SK-N-SH treated with all-trans-retinoic acid at 6 μM for 48 hours (cell line): ENCODE results near the gene GADD45B.

Experiments used
- ATAC-seq: fragments of 200-7000 bp; cut with Tn5 transposase; 3 replicates; pipeline ENCODE4 v1.9.1; 2020; ENCODE audit warnings: mild to moderate bottlenecking, moderate library complexity
- ARNTL ChIP-seq: fragments of 450-650 bp; formaldehyde crosslinking; IDR thresholded peaks from 2 replicates; pipeline ENCODE4 v1.5.0; 2020; ENCODE audit warnings: low read depth, mild to moderate bottlenecking, moderate library complexity, borderline replicate concordance
- BACH2 ChIP-seq: fragments of 250-450 bp; sonication (Bioruptor Pico); IDR thresholded peaks from 2 replicates; pipeline ENCODE4 v1.9.0; 2021; ENCODE audit warnings: mild to moderate bottlenecking, borderline replicate concordance
- CSDC2 ChIP-seq: fragments of 250-450 bp; sonication (Bioruptor Pico); IDR thresholded peaks from 2 replicates; pipeline ENCODE4 v1.5.0; 2020; ENCODE audit warnings: mild to moderate bottlenecking, moderate library complexity
- ESRRG ChIP-seq: fragments of 250-450 bp; sonication (Bioruptor Pico); IDR thresholded peaks from 2 replicates; pipeline ENCODE4 v1.6.1; 2021; ENCODE audit warnings: mild to moderate bottlenecking
- GLIS3 ChIP-seq: fragments of 250-450 bp; sonication (Bioruptor Pico); IDR thresholded peaks from 2 replicates; pipeline ENCODE4 v1.5.0; 2020; ENCODE audit warnings: mild to moderate bottlenecking, moderate library complexity
- ISL1 ChIP-seq: fragments of 250-450 bp; sonication (Bioruptor Pico); IDR thresholded peaks from 2 replicates; pipeline ENCODE4 v2.1.2; 2022; ENCODE audit warnings: mild to moderate bottlenecking, moderate library complexity
- OSR1 ChIP-seq: fragments of 250-450 bp; sonication (Bioruptor Pico); IDR thresholded peaks from 2 replicates; pipeline ENCODE4 v1.8.0; 2022; ENCODE audit warnings: moderate library complexity, mild to moderate bottlenecking, inconsistent platforms
- PPARA ChIP-seq: fragments of 250-450 bp; sonication (Bioruptor Pico); IDR thresholded peaks from 2 replicates; pipeline ENCODE4 v1.5.0; 2020; ENCODE audit warnings: mild to moderate bottlenecking, borderline replicate concordance
- SNAI2 ChIP-seq: fragments of 250-450 bp; sonication (Bioruptor Pico); IDR thresholded peaks from 2 replicates; pipeline ENCODE4 v1.5.0; 2020; ENCODE audit warnings: mild to moderate bottlenecking, moderate library complexity
- TCF4 ChIP-seq: fragments of 250-450 bp; sonication (Bioruptor Pico); IDR thresholded peaks from 2 replicates; pipeline ENCODE4 v1.8.0; 2021; ENCODE audit warnings: mild to moderate bottlenecking, moderate library complexity, borderline replicate concordance
- TOX ChIP-seq: fragments of 250-450 bp; sonication (Bioruptor Pico); IDR thresholded peaks from 2 replicates; pipeline ENCODE4 v1.8.0; 2021; ENCODE audit warnings: mild to moderate bottlenecking, moderate library complexity, borderline replicate concordance
- ZC3H10 ChIP-seq: fragments of 250-450 bp; sonication (Bioruptor Pico); IDR thresholded peaks from 2 replicates; pipeline ENCODE4 v1.5.1; 2021; ENCODE audit warnings: mild to moderate bottlenecking, moderate library complexity
- ZFP3 ChIP-seq: fragments of 250-450 bp; sonication (Bioruptor Pico); IDR thresholded peaks from 2 replicates; pipeline ENCODE4 v1.5.0; 2020; ENCODE audit warnings: mild to moderate bottlenecking, moderate library complexity
- ZFP30 ChIP-seq: fragments of 450-650 bp; formaldehyde crosslinking; IDR thresholded peaks from 2 replicates; pipeline ENCODE4 v1.5.0; 2022; ENCODE audit warnings: mild to moderate bottlenecking, moderate library complexity
- ZNF565 ChIP-seq: fragments of 450-650 bp; formaldehyde crosslinking; conservative IDR thresholded peaks from 2 replicates; pipeline ENCODE4 v1.5.0; 2020; ENCODE audit warnings: low read depth, mild to moderate bottlenecking, moderate library complexity
- ZNF70 ChIP-seq: fragments of 450-650 bp; formaldehyde crosslinking; IDR thresholded peaks from 2 replicates; pipeline ENCODE4 v1.5.0; 2020; ENCODE audit warnings: mild to moderate bottlenecking, moderate library complexity
- ZNF8 ChIP-seq: fragments of 450-650 bp; formaldehyde crosslinking; IDR thresholded peaks from 2 replicates; pipeline ENCODE4 v1.5.0; 2020; ENCODE audit warnings: mild to moderate bottlenecking, moderate library complexity
- TF ChIP-seq, protein P1 (sequence below): fragments of 250-450 bp; sonication (Bioruptor Pico); IDR thresholded peaks from 2 replicates; pipeline ENCODE4 v1.5.1; 2021; ENCODE audit warnings: mild to moderate bottlenecking, moderate library complexity
- TF ChIP-seq, protein P2 (sequence below): fragments of 250-450 bp; sonication (Bioruptor Pico); IDR thresholded peaks from 2 replicates; pipeline ENCODE4 v1.5.1; 2020; ENCODE audit warnings: low read depth, mild to moderate bottlenecking, moderate library complexity
- TF ChIP-seq, protein P3 (sequence below): fragments of 250-450 bp; sonication (Bioruptor Pico); IDR thresholded peaks from 2 replicates; pipeline ENCODE4 v1.8.0; 2020; ENCODE audit warnings: mild to moderate bottlenecking, moderate library complexity, borderline replicate concordance

Gene GADD45B

DNA sequence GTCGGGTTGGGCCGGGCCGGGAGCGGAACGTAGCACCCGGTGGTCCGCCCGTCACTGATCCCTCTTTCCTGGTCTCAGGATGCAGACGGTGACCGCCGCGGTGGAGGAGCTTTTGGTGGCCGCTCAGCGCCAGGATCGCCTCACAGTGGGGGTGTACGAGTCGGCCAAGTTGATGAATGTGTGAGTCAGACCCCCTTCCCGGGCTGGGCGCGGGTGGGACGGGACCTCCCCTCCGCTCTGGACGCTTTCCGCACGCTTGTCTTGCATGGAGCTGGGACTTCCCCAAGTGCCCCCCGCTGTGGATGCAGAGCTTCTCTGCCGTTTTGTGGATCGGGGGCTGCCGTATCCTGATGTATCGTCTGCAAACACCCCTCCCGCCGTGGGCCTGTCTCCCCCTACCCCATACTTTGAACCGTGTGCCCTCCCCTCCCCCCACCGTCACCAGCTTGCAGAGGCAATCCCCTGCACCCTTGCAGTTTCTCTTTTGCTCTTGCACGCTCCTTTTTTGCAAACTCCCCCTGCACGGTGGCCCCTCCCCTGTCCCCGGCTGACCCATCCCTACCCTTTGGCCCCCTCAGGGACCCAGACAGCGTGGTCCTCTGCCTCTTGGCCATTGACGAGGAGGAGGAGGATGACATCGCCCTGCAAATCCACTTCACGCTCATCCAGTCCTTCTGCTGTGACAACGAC lies 669 bp downstream of the GADD45B start:
- peak; percentile 4; the same call in 2 of the 3 replicates for ATAC-seq
- TF ChIP-seq ZC3H10 (no peak), BACH2 (CRISPR knock-in tag) (no peak), ZNF70 (CRISPR knock-in tag) (no peak), TOX (CRISPR knock-in tag) (no peak), ESRRG (no peak), ISL1 (CRISPR knock-in tag) (no peak), PPARA (no peak), TCF4 (CRISPR knock-in tag) (no peak), ZNF565 (CRISPR knock-in tag) (no peak)
- TF ChIP-seq, protein P1, sequence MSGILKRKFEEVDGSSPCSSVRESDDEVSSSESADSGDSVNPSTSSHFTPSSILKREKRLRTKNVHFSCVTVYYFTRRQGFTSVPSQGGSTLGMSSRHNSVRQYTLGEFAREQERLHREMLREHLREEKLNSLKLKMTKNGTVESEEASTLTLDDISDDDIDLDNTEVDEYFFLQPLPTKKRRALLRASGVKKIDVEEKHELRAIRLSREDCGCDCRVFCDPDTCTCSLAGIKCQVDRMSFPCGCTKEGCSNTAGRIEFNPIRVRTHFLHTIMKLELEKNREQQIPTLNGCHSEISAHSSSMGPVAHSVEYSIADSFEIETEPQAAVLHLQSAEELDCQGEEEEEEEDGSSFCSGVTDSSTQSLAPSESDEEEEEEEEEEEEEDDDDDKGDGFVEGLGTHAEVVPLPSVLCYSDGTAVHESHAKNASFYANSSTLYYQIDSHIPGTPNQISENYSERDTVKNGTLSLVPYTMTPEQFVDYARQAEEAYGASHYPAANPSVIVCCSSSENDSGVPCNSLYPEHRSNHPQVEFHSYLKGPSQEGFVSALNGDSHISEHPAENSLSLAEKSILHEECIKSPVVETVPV: no peak
- TF ChIP-seq, protein P2, sequence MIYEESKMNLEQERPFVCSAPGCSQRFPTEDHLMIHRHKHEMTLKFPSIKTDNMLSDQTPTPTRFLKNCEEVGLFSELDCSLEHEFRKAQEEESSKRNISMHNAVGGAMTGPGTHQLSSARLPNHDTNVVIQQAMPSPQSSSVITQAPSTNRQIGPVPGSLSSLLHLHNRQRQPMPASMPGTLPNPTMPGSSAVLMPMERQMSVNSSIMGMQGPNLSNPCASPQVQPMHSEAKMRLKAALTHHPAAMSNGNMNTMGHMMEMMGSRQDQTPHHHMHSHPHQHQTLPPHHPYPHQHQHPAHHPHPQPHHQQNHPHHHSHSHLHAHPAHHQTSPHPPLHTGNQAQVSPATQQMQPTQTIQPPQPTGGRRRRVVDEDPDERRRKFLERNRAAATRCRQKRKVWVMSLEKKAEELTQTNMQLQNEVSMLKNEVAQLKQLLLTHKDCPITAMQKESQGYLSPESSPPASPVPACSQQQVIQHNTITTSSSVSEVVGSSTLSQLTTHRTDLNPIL (CRISPR knock-in tag): no peak
- TF ChIP-seq, protein P3, sequence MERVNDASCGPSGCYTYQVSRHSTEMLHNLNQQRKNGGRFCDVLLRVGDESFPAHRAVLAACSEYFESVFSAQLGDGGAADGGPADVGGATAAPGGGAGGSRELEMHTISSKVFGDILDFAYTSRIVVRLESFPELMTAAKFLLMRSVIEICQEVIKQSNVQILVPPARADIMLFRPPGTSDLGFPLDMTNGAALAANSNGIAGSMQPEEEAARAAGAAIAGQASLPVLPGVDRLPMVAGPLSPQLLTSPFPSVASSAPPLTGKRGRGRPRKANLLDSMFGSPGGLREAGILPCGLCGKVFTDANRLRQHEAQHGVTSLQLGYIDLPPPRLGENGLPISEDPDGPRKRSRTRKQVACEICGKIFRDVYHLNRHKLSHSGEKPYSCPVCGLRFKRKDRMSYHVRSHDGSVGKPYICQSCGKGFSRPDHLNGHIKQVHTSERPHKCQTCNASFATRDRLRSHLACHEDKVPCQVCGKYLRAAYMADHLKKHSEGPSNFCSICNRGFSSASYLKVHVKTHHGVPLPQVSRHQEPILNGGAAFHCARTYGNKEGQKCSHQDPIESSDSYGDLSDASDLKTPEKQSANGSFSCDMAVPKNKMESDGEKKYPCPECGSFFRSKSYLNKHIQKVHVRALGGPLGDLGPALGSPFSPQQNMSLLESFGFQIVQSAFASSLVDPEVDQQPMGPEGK (CRISPR knock-in tag): no peak

DNA sequence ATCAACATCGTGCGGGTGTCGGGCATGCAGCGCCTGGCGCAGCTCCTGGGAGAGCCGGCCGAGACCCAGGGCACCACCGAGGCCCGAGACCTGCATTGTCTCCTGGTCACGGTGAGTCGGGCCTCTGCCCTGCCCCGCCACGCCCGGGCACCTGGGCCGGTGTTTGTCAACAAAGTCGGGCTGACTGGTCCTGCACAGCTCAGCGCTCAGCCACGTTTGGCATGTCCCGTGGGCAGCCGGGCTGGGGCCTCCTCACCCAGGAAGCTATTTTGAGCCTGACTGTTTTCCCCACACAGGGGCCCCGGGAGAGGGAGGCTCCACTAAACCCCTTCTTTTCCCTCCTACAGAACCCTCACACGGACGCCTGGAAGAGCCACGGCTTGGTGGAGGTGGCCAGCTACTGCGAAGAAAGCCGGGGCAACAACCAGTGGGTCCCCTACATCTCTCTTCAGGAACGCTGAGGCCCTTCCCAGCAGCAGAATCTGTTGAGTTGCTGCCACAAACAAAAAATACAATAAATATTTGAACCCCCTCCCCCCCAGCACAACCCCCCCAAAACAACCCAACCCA lies 1.3 kb downstream of the GADD45B start:
- peak; percentile 0; the same call in 1 of the 3 replicates for ATAC-seq
- TF ChIP-seq, protein P3 (CRISPR knock-in tag): no peak
- no peak for TF ChIP-seq ZC3H10
- TF ChIP-seq BACH2 (CRISPR knock-in tag): no peak
- no peak for TF ChIP-seq ZNF565 (CRISPR knock-in tag)
- TF ChIP-seq TOX (CRISPR knock-in tag): no peak
- TF ChIP-seq, protein P1: no peak
- TF ChIP-seq ZFP30 (CRISPR knock-in tag): no peak
- TF ChIP-seq ISL1 (CRISPR knock-in tag): no peak
- TF ChIP-seq TCF4 (CRISPR knock-in tag): no peak
- no peak for TF ChIP-seq PPARA
- TF ChIP-seq SNAI2: no peak
- TF ChIP-seq ZNF70 (CRISPR knock-in tag): no peak

DNA sequence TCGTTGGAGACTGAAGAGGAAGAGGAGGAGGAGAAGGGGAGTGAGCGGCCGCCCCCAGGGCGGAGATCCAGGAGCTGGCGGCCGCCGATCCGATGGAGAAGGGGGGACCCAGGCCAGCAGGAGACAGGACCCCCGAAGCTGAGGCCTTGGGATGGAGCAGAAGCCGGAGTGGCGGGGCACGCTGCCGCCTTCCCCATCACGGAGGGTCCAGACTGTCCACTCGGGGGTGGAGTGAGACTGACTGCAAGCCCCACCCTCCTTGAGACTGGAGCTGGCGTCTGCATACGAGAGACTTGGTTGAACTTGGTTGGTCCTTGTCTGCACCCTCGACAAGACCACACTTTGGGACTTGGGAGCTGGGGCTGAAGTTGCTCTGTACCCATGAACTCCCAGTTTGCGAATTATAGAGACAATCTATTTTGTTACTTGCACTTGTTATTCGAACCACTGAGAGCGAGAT lies 1.8 kb downstream of the GADD45B start:
- no peak for ATAC-seq
- TF ChIP-seq TOX (CRISPR knock-in tag) (no peak), ZC3H10 (no peak), ZNF8 (CRISPR knock-in tag) (no peak)

DNA sequence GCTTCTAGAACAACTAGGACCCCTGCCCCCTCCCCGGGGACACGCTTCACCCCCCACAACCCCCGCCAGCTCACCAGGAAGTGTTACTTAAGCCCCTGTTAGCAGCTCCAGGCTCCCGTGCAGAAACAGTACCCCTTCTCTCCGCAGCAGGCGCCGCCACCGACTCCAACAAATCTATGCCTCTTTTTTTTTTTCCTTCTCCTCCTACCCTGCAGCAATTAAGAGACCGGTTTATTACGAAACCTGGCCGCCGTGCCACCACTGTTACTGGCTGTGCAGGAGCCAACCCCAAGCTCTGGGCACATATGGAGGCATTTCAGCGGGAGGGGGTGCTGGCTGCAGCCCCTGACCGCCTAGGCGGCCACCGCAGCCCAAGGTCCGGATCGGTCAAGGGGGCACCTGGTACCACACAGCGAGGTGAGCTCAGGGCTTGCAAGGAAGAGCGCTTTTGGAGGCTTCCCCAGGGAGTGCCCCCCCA lies 2.4 kb downstream of the GADD45B start:
- peak; percentile 3 for ATAC-seq
- TF ChIP-seq PPARA (no peak), CSDC2 (no peak), ZFP30 (CRISPR knock-in tag) (no peak), ARNTL (CRISPR knock-in tag) (no peak), GLIS3 (CRISPR knock-in tag) (no peak), BACH2 (CRISPR knock-in tag) (no peak), TCF4 (CRISPR knock-in tag) (no peak), SNAI2 (no peak), ZNF8 (CRISPR knock-in tag) (no peak), ZFP3 (no peak), OSR1 (CRISPR knock-in tag) (no peak), ZNF565 (CRISPR knock-in tag) (no peak), ZC3H10 (no peak)
- TF ChIP-seq, protein P3 (CRISPR knock-in tag): no peak
